CD14-positive monocyte (primary cell): Measurements from ENCODE around the gene OLFM3. TPM values are rescaled to one million over a fixed set of nuclear protein-coding genes. Genes with fewer than 3 reads are reported as not detected.

Experiments
- DNase-seq, 3 donors: peaks; one replicate each; pipeline ENCODE4 v3.0.0-alpha.2; 2011 to 2022
- H2AFZ ChIP-seq: 2 replicates; pipeline ENCODE4 v1.6.0; 2012; ENCODE audit warnings: mild to moderate bottlenecking, low read depth, low read length, inconsistent platforms; ENCODE audit not compliant: insufficient read depth, poor library complexity, severe bottlenecking
- H3K27ac ChIP-seq, 2 donors: 1 replicate in 1 of 2; 2 replicates in 1 of 2; pipeline ENCODE4 v1.5.1; 2012 to 2013; ENCODE audit warnings: low read length in 2 of 2, control low read depth in 1 of 2, inconsistent platforms in 1 of 2, low read depth in 1 of 2, mild to moderate bottlenecking in 1 of 2
- H3K27me3 ChIP-seq, 2 donors: one replicate each; pipeline versions ENCODE4 v1.6.0 to v1.6.1; 2011 to 2013; ENCODE audit warnings: low read length in 2 of 2; ENCODE audit not compliant: control insufficient read depth in 2 of 2, insufficient read depth in 2 of 2
- H3K36me3 ChIP-seq, 2 donors: replicated peaks in 1 of 2; 1 replicate in 1 of 2; 2 replicates in 1 of 2; pipeline versions ENCODE4 v1.5.1 to v1.6.1; 2012 to 2013; ENCODE audit warnings: low read length in 2 of 2, control low read depth in 1 of 2, inconsistent platforms in 1 of 2, mild to moderate bottlenecking in 1 of 2; ENCODE audit not compliant: insufficient read depth in 2 of 2, control insufficient read depth in 1 of 2
- H3K4me1 ChIP-seq, 2 donors: 1 replicate in 1 of 2; 2 replicates in 1 of 2; pipeline versions ENCODE4 v1.5.1 to v1.6.1; 2012 to 2013; ENCODE audit warnings: low read length in 2 of 2, control low read depth in 1 of 2, inconsistent platforms in 1 of 2, mild to moderate bottlenecking in 1 of 2, moderate library complexity in 1 of 2; ENCODE audit not compliant: insufficient read depth in 2 of 2, control insufficient read depth in 1 of 2
- H3K4me2 ChIP-seq: replicated peaks from 2 replicates; pipeline ENCODE3; 2012; ENCODE audit warnings: low read length, moderate library complexity, mild to moderate bottlenecking; ENCODE audit not compliant: poor library complexity, severe bottlenecking; ENCODE audit errors: extremely low read depth
- H3K4me3 ChIP-seq, 3 experiments: fragments of 200-600 bp in 1 of 3; sonication (generic) in 1 of 3; replicated peaks in 1 of 3; 1 replicate in 2 of 3; 2 replicates in 1 of 3; pipeline ENCODE4 v1.5.1; 2011 to 2013; ENCODE audit warnings: low read length in 3 of 3, mild to moderate bottlenecking in 3 of 3, control low read depth in 2 of 3, low read depth in 2 of 3, inconsistent platforms in 1 of 3, moderate library complexity in 1 of 3
- H3K79me2 ChIP-seq: 2 replicates; pipeline ENCODE4 v1.6.0; 2012; ENCODE audit warnings: mild to moderate bottlenecking, control low read depth, inconsistent platforms, low read length, moderate library complexity; ENCODE audit not compliant: insufficient read depth
- H3K9ac ChIP-seq: 2 replicates; pipeline ENCODE4 v1.6.0; 2017; ENCODE audit warnings: low read length, mild to moderate bottlenecking; ENCODE audit not compliant: insufficient read depth, poor library complexity, severe bottlenecking
- H3K9me3 ChIP-seq, 2 donors: replicated peaks in 1 of 2; 1 replicate in 1 of 2; 2 replicates in 1 of 2; pipeline versions ENCODE4 v1.5.1 to v1.6.1; 2012 to 2013; ENCODE audit warnings: low read length in 2 of 2, control low read depth in 1 of 2; ENCODE audit not compliant: control insufficient read depth in 1 of 2, insufficient read depth in 1 of 2
- H4K20me1 ChIP-seq: 2 replicates; pipeline ENCODE4 v1.6.0; 2012; ENCODE audit warnings: mild to moderate bottlenecking, low read length, control low read depth, moderate library complexity; ENCODE audit not compliant: insufficient read depth
- H3K27ac Mint-ChIP-seq, 7 donors: one replicate each; pipeline ENCODE4 v1.8.0; 2020; ENCODE audit warnings: mild to moderate bottlenecking in 7 of 7, mixed read lengths in 7 of 7, moderate library complexity in 6 of 7, inconsistent platforms in 2 of 7
- H3K27me3 Mint-ChIP-seq, 3 donors: one replicate each; pipeline ENCODE4 v1.8.0; 2021 to 2022; ENCODE audit warnings: low read depth in 3 of 3, mild to moderate bottlenecking in 3 of 3, mixed read lengths in 3 of 3, moderate library complexity in 3 of 3, inconsistent platforms in 1 of 3
- H3K36me3 Mint-ChIP-seq, 2 donors: one replicate each; pipeline ENCODE4 v1.8.0; 2020; ENCODE audit warnings: mixed read lengths in 2 of 2, inconsistent platforms in 1 of 2, mild to moderate bottlenecking in 1 of 2
- H3K4me1 Mint-ChIP-seq: one replicate; pipeline ENCODE4 v1.8.0; 2020; ENCODE audit warnings: mild to moderate bottlenecking, mixed read lengths
- H3K4me3 Mint-ChIP-seq, 2 donors: one replicate each; pipeline ENCODE4 v1.8.0; 2020; ENCODE audit warnings: mild to moderate bottlenecking in 2 of 2, mixed read lengths in 2 of 2, moderate library complexity in 1 of 2
- H3K9me3 Mint-ChIP-seq, 7 donors: one replicate each; pipeline ENCODE4 v1.8.0; 2020 to 2022; ENCODE audit warnings: mixed read lengths in 7 of 7, mild to moderate bottlenecking in 6 of 7, moderate library complexity in 6 of 7, inconsistent platforms in 2 of 7
- CTCF ChIP-seq: fragments of 200-600 bp; IDR thresholded peaks from one replicate; pipeline ENCODE4 v1.8.0; 2022; ENCODE audit warnings: antibody characterized with exemption, mild to moderate bottlenecking
- WGBS: methylation state at CpG from one replicate; pipeline ENCODE4 v1.1.5; 2013; ENCODE audit warnings: missing lambda C conversion rate; ENCODE audit not compliant: insufficient coverage; 5-methylcytosine and 5-hydroxymethylcytosine counted together
- intact Hi-C, 2 donors: fragments of 100-400 bp; cut with micrococcal nuclease; formaldehyde crosslinking; loops; one replicate each; pipeline versions ENCODE4 v1.15.0 to v1.15.1; 2023
- polyA plus RNA-seq, 3 donors: library from polyadenylated mRNA; depleted of rRNA in 1 of 3; unstranded in 2 of 3; stranded (reverse) in 1 of 3; fragments of 300-500 nt in 2 of 3; fragments of >200 nt in 1 of 3; fragmentation: Illumina TruSeq in 2 of 3; gene quantifications; 1 replicate in 2 of 3; 2 replicates in 1 of 3; pipeline ENCODE4 v1.2.3, GENCODE V29; 2012 to 2021

The OLFM3 gene
- polyA plus RNA-seq, 3 donors: not detected

GRCh38 chr1:101992821-101993575, 3.7 kb downstream of the OLFM3 start:
- H3K36me3 Mint-ChIP-seq: no peaks in the 10 kb centered on the region
- no peak overlapping the region for H3K9ac ChIP-seq
- H3K9me3 ChIP-seq: peaks cover 0 to 5% of the 10 kb centered on the region in 2 donors
- no peak overlapping the region for H3K4me3 Mint-ChIP-seq
- no peak overlapping the region for H3K27ac Mint-ChIP-seq
- no peaks in the 10 kb centered on the region for H3K36me3 ChIP-seq
- no peak overlapping the region for H3K4me3 ChIP-seq
- no peak overlapping the region for H2AFZ ChIP-seq
- peaks cover 2 to 16% of the 10 kb centered on the region in 2 donors for H3K27me3 ChIP-seq
- no peaks in the 10 kb centered on the region for H3K4me1 Mint-ChIP-seq
- intact Hi-C loops: no loop called here
- H3K27ac ChIP-seq: no peak overlapping the region
- H4K20me1 ChIP-seq: no peaks in the 10 kb centered on the region
- WGBS: 38% methylated on average over 1 of the region's 5 CpGs
- TF ChIP-seq CTCF: no peak
- no peak for DNase-seq
- no peaks in the 10 kb centered on the region for H3K4me1 ChIP-seq
- peaks cover 0 to 5% (median 0%) of the 10 kb centered on the region in 7 donors for H3K9me3 Mint-ChIP-seq
- H3K4me2 ChIP-seq: no peak overlapping the region
- peaks cover 9 to 15% (median 13%) of the 10 kb centered on the region in 3 donors for H3K27me3 Mint-ChIP-seq
- H3K79me2 ChIP-seq: no peaks in the 10 kb centered on the region

GRCh38 chr1:101980974-101981373, 15.8 kb downstream of the OLFM3 start:
- Histone ChIP-seq H3K36me3 (no peaks in the 10 kb centered on the region), H3K79me2 (no peaks in the 10 kb centered on the region), H4K20me1 (no peaks in the 10 kb centered on the region), H3K4me1 (no peaks in the 10 kb centered on the region), H3K4me3 (no peak overlapping the region), H3K4me2 (no peak overlapping the region), H2AFZ (no peak overlapping the region), H3K27me3 (no peaks in the 10 kb centered on the region), H3K9ac (no peak overlapping the region), H3K9me3 (no peaks in the 10 kb centered on the region), H3K27ac (no peak overlapping the region)
- Mint-ChIP-seq H3K27ac (no peak overlapping the region), H3K27me3 (no peaks in the 10 kb centered on the region), H3K9me3 (peaks cover 0 to 5% (median 4%) of the 10 kb centered on the region in 7 donors), H3K4me1 (no peaks in the 10 kb centered on the region), H3K36me3 (no peaks in the 10 kb centered on the region), H3K4me3 (no peak overlapping the region)
- no peak for TF ChIP-seq CTCF
- no peak for DNase-seq
- intact Hi-C loops: no loop called here
- 0% methylated on average over 2 of the region's 2 CpGs for WGBS
